Stromal cell of bone marrow (primary cell): ENCODE data around the gene UBL4B.

Experiments
- DNase-seq: peaks from one replicate; pipeline ENCODE4 v3.0.0-alpha.2; 2012; ENCODE audit warnings: low read depth

Gene UBL4B

GRCh38 chr1:110118636-110119396 is 6.6 kb downstream of the UBL4B start:
- peak; percentile 48 for DNase-seq

- DNase-seq = no peak
These were observed 7.6 kb downstream of the UBL4B start for GRCh38 chr1:110119843-110120242.

- DNase-seq = no peak
These were observed 8.8 kb downstream of the UBL4B start for GRCh38 chr1:110120960-110121561.

- no peak for DNase-seq
These were observed 11.0 kb downstream of the UBL4B start for GRCh38 chr1:110123224-110123623.

- no peak for DNase-seq
These were observed 13.6 kb downstream of the UBL4B start for GRCh38 chr1:110125810-110126209.

GRCh38 chr1:110130113-110130591 is 17.9 kb downstream of the UBL4B start:
- DNase-seq = peak; percentile 36

GRCh38 chr1:110130989-110131388 is 18.7 kb downstream of the UBL4B start:
- DNase-seq = no peak

- DNase-seq = no peak
These were observed 20.4 kb downstream of the UBL4B start for GRCh38 chr1:110132682-110133081.

- DNase-seq = peak; percentile 41
These were observed 21.2 kb downstream of the UBL4B start for GRCh38 chr1:110133436-110133835.

GRCh38 chr1:110134050-110134595 is 21.9 kb downstream of the UBL4B start:
- no peak for DNase-seq

GRCh38 chr1:110135246-110135645 is 23.0 kb downstream of the UBL4B start:
- DNase-seq = no peak

- DNase-seq = no peak
These were observed 23.4 kb downstream of the UBL4B start for GRCh38 chr1:110135666-110136065.

GRCh38 chr1:110136911-110137310 is 24.7 kb downstream of the UBL4B start:
- DNase-seq = no peak

- DNase-seq = no peak
These were observed 26.7 kb downstream of the UBL4B start for GRCh38 chr1:110138956-110139355.

- no peak for DNase-seq
These were observed 32.1 kb downstream of the UBL4B start for GRCh38 chr1:110144366-110144765.

GRCh38 chr1:110148961-110149360 is 36.7 kb downstream of the UBL4B start:
- no peak for DNase-seq

GRCh38 chr1:110150330-110151174 is 38.3 kb downstream of the UBL4B start, which contains the start of gene SLC6A17:
Gene SLC6A17 (plus strand): TSS chr1:110150494. CDS start chr1:110166930, 16,436 bp downstream.
- peak; percentile 38 for DNase-seq

GRCh38 chr1:110151175-110151669 is 39.0 kb downstream of the UBL4B start:
- DNase-seq = no peak

GRCh38 chr1:110152133-110152785 is 40.0 kb downstream of the UBL4B start:
- peak; percentile 36 for DNase-seq

GRCh38 chr1:110153407-110153950 is 41.2 kb downstream of the UBL4B start:
- DNase-seq = no peak

- DNase-seq = peak; percentile 23
These were observed 43.8 kb downstream of the UBL4B start for GRCh38 chr1:110155878-110156522.
